Liver (tissue), 9 donors: ENCODE measurements around the gene LRPAP1. TPM values are rescaled to one million over a fixed set of nuclear protein-coding genes. Genes with fewer than 3 reads are reported as not detected.

Experiments
- DNase-seq: peaks from one replicate; pipeline ENCODE4 v3.0.0-alpha.2; 2017; ENCODE audit warnings: low spot score
- H3K27ac ChIP-seq, 2 donors: one replicate each; pipeline ENCODE4 v1.7.0; 2013; ENCODE audit warnings: inconsistent platforms in 2 of 2, low read length in 2 of 2, control low read depth in 1 of 2, low read depth in 1 of 2, mild to moderate bottlenecking in 1 of 2
- H3K27me3 ChIP-seq, 4 donors: one replicate each; pipeline versions ENCODE4 v1.6.1 to v1.7.0; 2013; ENCODE audit warnings: low read length in 3 of 4, inconsistent platforms in 1 of 4, mild to moderate bottlenecking in 1 of 4, moderate library complexity in 1 of 4; ENCODE audit not compliant: control insufficient read depth in 4 of 4, insufficient read depth in 4 of 4
- H3K36me3 ChIP-seq, 4 donors: one replicate each; pipeline versions ENCODE4 v1.6.1 to v1.7.0; 2013; ENCODE audit warnings: low read length in 3 of 4, mild to moderate bottlenecking in 3 of 4, low read depth in 1 of 4, moderate library complexity in 1 of 4; ENCODE audit not compliant: control insufficient read depth in 4 of 4, insufficient read depth in 3 of 4
- H3K4me1 ChIP-seq, 4 donors: one replicate each; pipeline versions ENCODE4 v1.6.1 to v1.7.0; 2013; ENCODE audit warnings: low read length in 3 of 4, mild to moderate bottlenecking in 3 of 4, moderate library complexity in 1 of 4; ENCODE audit not compliant: control insufficient read depth in 4 of 4, insufficient read depth in 4 of 4
- H3K4me3 ChIP-seq, 3 donors: one replicate each; pipeline versions ENCODE4 v1.6.1 to v1.7.0; 2013; ENCODE audit warnings: low read length in 3 of 3, control low read depth in 1 of 3, low read depth in 1 of 3, mild to moderate bottlenecking in 1 of 3
- H3K9ac ChIP-seq, 2 donors: one replicate each; pipeline ENCODE4 v1.7.0; 2013; ENCODE audit warnings: low read length in 2 of 2, mild to moderate bottlenecking in 2 of 2, moderate library complexity in 2 of 2, control low read depth in 1 of 2, low read depth in 1 of 2
- H3K9me3 ChIP-seq, 4 donors: one replicate each; pipeline versions ENCODE4 v1.6.1 to v1.7.0; 2013; ENCODE audit warnings: low read length in 3 of 4; ENCODE audit not compliant: control insufficient read depth in 4 of 4
- FOXA1 ChIP-seq: IDR thresholded peaks from 2 replicates; pipeline ENCODE4 v1.6.1; 2016; ENCODE audit warnings: antibody characterized with exemption
- GABPA ChIP-seq, 2 donors: IDR thresholded peaks in 1 of 2; conservative IDR thresholded peaks in 1 of 2; 2 replicates each; pipeline ENCODE4 v1.6.1; 2016; ENCODE audit warnings: antibody characterized with exemption in 2 of 2, mild to moderate bottlenecking in 1 of 2, moderate library complexity in 1 of 2
- HNF4A ChIP-seq, 2 donors: conservative IDR thresholded peaks; 2 replicates each; pipeline ENCODE4 v1.6.1; 2016; ENCODE audit warnings: antibody characterized with exemption in 2 of 2, mild to moderate bottlenecking in 2 of 2
- JUND ChIP-seq, 2 donors: IDR thresholded peaks; 2 replicates each; pipeline ENCODE4 v1.6.1; 2016; ENCODE audit warnings: antibody characterized with exemption in 2 of 2
- MAX ChIP-seq: IDR thresholded peaks from 2 replicates; pipeline ENCODE4 v1.6.1; 2016; ENCODE audit warnings: antibody characterized with exemption
- NR2F2 ChIP-seq: IDR thresholded peaks from 2 replicates; pipeline ENCODE4 v1.6.1; 2016; ENCODE audit warnings: antibody characterized with exemption
- RAD21 ChIP-seq, 2 donors: IDR thresholded peaks; 2 replicates each; pipeline ENCODE4 v1.6.1; 2016; ENCODE audit warnings: antibody characterized with exemption in 2 of 2, mild to moderate bottlenecking in 2 of 2
- RXRA ChIP-seq, 2 donors: IDR thresholded peaks; 2 replicates each; pipeline ENCODE4 v1.6.1; 2017 to 2018; ENCODE audit warnings: antibody characterized with exemption in 2 of 2, mild to moderate bottlenecking in 1 of 2
- SP1 ChIP-seq: IDR thresholded peaks from 2 replicates; pipeline ENCODE4 v1.6.1; 2018; ENCODE audit warnings: antibody characterized with exemption, mild to moderate bottlenecking
- TAF1 ChIP-seq: conservative IDR thresholded peaks from 2 replicates; pipeline ENCODE4 v1.6.1; 2016; ENCODE audit warnings: antibody characterized with exemption, mild to moderate bottlenecking
- YY1 ChIP-seq: IDR thresholded peaks from 2 replicates; pipeline ENCODE4 v1.6.1; 2016; ENCODE audit warnings: antibody characterized with exemption, mild to moderate bottlenecking
- WGBS: extraction: QIAGEN DNeasy Blood & Tissue Kit; methylation state at CpG from one replicate; pipeline ENCODE4 v1.1.7; 2013; 5-methylcytosine and 5-hydroxymethylcytosine counted together
- polyA plus RNA-seq, 2 donors: library from polyadenylated mRNA; stranded (reverse) in 1 of 2; unstranded in 1 of 2; fragments of 200-250 nt in 1 of 2; fragments of >200 nt in 1 of 2; fragmentation: Nextera tagmentation in 1 of 2; extraction: Ambion mirVana in 1 of 2; gene quantifications; one replicate each; pipeline versions ENCODE4 v1.2.1 to v1.2.3, GENCODE V29; 2013 to 2015
- total RNA-seq, 2 donors: library from RNA; depleted of rRNA; stranded (reverse); fragments of >200 nt; gene quantifications; one replicate each; pipeline ENCODE4 v1.2.3, GENCODE V29; 2014
- TF ChIP-seq, protein P1 (sequence below): fragments of 150-350 bp; IDR thresholded peaks from 2 replicates; pipeline ENCODE4 v1.5.1; 2017; ENCODE audit warnings: improper control_type of control experiment, low read depth, low read length; ENCODE audit not compliant: missing input control
- TF ChIP-seq, protein P2 (sequence below): IDR thresholded peaks from 2 replicates; pipeline ENCODE4 v1.6.1; 2016; ENCODE audit warnings: antibody characterized with exemption
- TF ChIP-seq, protein P3 (sequence below): IDR thresholded peaks from 2 replicates; pipeline ENCODE4 v1.6.1; 2016; ENCODE audit warnings: antibody characterized with exemption, mild to moderate bottlenecking
- TF ChIP-seq, protein P4 (sequence below): IDR thresholded peaks from 2 replicates; pipeline ENCODE4 v1.6.1; 2016; ENCODE audit warnings: antibody characterized with exemption
- donor health status: healthy.
- donor health status: healthy.
- donor health status: healthy.
- donor health status: healthy.
- donor health status: healthy.

Gene LRPAP1
- total and polyA plus RNA-seq, 4 donors: 46.1 to 134 (median 108) TPM

- Histone ChIP-seq H3K9ac (no peak overlapping the region), H3K4me1 (peaks cover 0 to 8% (median 2%) of the 10 kb centered on the region in 4 donors), H3K27me3 (no peaks in the 10 kb centered on the region), H3K27ac (no peak overlapping the region), H3K4me3 (no peak overlapping the region), H3K9me3 (no peaks in the 10 kb centered on the region), H3K36me3 (no peaks in the 10 kb centered on the region)
- TF ChIP-seq NR2F2 (no peak), YY1 (no peak), RXRA (IDR thresholded peaks at IDR 0.05) (no peak), JUND (IDR thresholded peaks at IDR 0.05) (no peak), MAX (no peak), HNF4A (conservative IDR thresholded peaks at IDR 0.05) (no peak), SP1 (no peak)
- TF ChIP-seq, protein P1, sequence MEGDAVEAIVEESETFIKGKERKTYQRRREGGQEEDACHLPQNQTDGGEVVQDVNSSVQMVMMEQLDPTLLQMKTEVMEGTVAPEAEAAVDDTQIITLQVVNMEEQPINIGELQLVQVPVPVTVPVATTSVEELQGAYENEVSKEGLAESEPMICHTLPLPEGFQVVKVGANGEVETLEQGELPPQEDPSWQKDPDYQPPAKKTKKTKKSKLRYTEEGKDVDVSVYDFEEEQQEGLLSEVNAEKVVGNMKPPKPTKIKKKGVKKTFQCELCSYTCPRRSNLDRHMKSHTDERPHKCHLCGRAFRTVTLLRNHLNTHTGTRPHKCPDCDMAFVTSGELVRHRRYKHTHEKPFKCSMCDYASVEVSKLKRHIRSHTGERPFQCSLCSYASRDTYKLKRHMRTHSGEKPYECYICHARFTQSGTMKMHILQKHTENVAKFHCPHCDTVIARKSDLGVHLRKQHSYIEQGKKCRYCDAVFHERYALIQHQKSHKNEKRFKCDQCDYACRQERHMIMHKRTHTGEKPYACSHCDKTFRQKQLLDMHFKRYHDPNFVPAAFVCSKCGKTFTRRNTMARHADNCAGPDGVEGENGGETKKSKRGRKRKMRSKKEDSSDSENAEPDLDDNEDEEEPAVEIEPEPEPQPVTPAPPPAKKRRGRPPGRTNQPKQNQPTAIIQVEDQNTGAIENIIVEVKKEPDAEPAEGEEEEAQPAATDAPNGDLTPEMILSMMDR: no peak
- TF ChIP-seq, protein P2, sequence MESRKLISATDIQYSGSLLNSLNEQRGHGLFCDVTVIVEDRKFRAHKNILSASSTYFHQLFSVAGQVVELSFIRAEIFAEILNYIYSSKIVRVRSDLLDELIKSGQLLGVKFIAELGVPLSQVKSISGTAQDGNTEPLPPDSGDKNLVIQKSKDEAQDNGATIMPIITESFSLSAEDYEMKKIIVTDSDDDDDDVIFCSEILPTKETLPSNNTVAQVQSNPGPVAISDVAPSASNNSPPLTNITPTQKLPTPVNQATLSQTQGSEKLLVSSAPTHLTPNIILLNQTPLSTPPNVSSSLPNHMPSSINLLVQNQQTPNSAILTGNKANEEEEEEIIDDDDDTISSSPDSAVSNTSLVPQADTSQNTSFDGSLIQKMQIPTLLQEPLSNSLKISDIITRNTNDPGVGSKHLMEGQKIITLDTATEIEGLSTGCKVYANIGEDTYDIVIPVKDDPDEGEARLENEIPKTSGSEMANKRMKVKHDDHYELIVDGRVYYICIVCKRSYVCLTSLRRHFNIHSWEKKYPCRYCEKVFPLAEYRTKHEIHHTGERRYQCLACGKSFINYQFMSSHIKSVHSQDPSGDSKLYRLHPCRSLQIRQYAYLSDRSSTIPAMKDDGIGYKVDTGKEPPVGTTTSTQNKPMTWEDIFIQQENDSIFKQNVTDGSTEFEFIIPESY: no peak
- DNase-seq: no peak
- WGBS: 85% methylated on average over 22 of the region's 22 CpGs
These were observed 56.4 kb downstream of the LRPAP1 start for GRCh38 chr4:3475713-3476260.

- TF ChIP-seq RAD21 (IDR thresholded peaks at IDR 0.05) (no peak), NR2F2 (no peak), SP1 (no peak), GABPA (IDR thresholded peaks at IDR 0.05 in 1 of 2, conservative IDR thresholded peaks at IDR 0.05 in 1 of 2) (no peak), TAF1 (no peak), FOXA1 (no peak), HNF4A (conservative IDR thresholded peaks at IDR 0.05) (no peak), RXRA (IDR thresholded peaks at IDR 0.05) (no peak), MAX (no peak), YY1 (no peak)
- TF ChIP-seq, protein P1: no peak
- TF ChIP-seq, protein P2: no peak
- TF ChIP-seq, protein P3, sequence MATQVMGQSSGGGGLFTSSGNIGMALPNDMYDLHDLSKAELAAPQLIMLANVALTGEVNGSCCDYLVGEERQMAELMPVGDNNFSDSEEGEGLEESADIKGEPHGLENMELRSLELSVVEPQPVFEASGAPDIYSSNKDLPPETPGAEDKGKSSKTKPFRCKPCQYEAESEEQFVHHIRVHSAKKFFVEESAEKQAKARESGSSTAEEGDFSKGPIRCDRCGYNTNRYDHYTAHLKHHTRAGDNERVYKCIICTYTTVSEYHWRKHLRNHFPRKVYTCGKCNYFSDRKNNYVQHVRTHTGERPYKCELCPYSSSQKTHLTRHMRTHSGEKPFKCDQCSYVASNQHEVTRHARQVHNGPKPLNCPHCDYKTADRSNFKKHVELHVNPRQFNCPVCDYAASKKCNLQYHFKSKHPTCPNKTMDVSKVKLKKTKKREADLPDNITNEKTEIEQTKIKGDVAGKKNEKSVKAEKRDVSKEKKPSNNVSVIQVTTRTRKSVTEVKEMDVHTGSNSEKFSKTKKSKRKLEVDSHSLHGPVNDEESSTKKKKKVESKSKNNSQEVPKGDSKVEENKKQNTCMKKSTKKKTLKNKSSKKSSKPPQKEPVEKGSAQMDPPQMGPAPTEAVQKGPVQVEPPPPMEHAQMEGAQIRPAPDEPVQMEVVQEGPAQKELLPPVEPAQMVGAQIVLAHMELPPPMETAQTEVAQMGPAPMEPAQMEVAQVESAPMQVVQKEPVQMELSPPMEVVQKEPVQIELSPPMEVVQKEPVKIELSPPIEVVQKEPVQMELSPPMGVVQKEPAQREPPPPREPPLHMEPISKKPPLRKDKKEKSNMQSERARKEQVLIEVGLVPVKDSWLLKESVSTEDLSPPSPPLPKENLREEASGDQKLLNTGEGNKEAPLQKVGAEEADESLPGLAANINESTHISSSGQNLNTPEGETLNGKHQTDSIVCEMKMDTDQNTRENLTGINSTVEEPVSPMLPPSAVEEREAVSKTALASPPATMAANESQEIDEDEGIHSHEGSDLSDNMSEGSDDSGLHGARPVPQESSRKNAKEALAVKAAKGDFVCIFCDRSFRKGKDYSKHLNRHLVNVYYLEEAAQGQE: no peak
- TF ChIP-seq, protein P4, sequence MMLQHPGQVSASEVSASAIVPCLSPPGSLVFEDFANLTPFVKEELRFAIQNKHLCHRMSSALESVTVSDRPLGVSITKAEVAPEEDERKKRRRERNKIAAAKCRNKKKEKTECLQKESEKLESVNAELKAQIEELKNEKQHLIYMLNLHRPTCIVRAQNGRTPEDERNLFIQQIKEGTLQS: no peak
- WGBS: 85% methylated on average over 15 of the region's 15 CpGs
- H3K27ac ChIP-seq: no peak overlapping the region
- no peak for DNase-seq
- no peak overlapping the region for H3K9ac ChIP-seq
- H3K4me3 ChIP-seq: no peak overlapping the region
- H3K9me3 ChIP-seq: no peaks in the 10 kb centered on the region
- no peaks in the 10 kb centered on the region for H3K27me3 ChIP-seq
- H3K4me1 ChIP-seq: peaks cover 0 to 8% (median 2%) of the 10 kb centered on the region in 4 donors
- H3K36me3 ChIP-seq: no peaks in the 10 kb centered on the region
These were observed 57.0 kb downstream of the LRPAP1 start for GRCh38 chr4:3475041-3475712.
